HT1080 (cell line): Measurements from ENCODE around the gene ADARB1. TPM values are rescaled to one million over a fixed set of nuclear protein-coding genes. Genes with fewer than 3 reads are reported as not detected.

Experiments used
- DNase-seq: peaks from one replicate; pipeline ENCODE4 v3.0.0-alpha.2; 2015; ENCODE audit warnings: low read depth
- total RNA-seq: library from RNA; depleted of rRNA; stranded (reverse); fragments of >200 nt; shearing (Covaris generic); gene quantifications from 2 replicates; pipeline ENCODE4 v1.2.3, GENCODE V29; 2014

The ADARB1 gene
- total RNA-seq, 1 experiment from 2014 or later: 22.4 TPM

DNA sequence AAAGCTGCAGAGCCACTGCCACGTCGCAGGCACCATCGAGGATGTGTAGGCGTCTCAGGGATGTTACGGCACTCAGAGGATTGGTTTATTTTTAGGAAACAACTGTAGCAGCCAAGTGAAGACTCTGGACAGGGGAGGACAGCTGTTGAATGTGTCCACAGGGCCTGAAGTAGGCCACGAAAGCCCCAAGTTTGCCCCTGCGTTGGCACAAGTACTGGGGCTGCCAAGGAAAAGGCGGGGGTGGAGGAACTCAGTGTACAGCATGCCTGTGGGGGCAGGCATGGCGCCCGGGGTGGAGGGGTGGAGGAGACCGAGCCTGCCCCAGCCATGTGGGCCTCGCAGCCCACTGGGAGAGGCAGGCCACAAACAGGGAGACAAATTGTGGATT is 89.7 kb downstream of the ADARB1 start:
- no peak for DNase-seq

DNA sequence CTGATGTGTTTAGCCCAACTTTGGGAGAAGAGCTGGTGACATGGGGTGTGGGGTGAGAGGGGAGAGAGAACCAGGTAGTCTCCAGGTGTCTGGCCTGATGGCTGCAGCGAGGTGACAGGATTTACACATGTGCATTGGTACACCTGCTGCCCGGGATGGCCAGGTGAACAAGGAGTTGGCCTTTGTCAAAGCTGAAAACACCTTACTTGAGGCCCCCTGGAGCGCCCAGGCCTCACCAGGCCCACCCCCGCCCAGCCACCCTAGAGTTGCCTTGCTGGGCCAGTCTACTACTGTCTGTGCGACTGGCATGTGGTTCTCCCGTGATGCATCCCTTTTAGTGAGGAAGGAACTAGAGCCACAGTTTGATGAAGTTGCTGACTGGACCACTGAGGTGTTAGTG is 90.5 kb downstream of the ADARB1 start:
- DNase-seq: no peak

DNA sequence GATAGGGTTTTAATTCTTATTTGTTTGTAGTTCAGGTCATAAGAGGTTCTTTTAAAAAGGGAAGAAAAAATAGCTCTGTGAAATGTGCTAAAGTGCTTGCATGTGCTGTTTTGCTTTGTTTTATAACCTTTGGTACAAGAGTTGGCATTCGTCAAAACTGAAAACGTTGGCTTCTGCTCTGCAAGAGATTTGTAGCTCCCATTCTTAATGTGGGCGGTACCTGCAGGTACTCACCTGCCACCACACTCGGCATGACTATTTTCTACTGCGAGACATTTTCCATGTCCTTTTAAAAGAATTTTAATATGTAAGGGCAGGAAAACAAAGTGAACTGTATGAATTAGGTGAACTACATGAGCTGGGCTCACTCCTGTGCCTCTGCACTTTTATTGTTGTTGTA is 92.6 kb downstream of the ADARB1 start:
- DNase-seq: no peak

DNA sequence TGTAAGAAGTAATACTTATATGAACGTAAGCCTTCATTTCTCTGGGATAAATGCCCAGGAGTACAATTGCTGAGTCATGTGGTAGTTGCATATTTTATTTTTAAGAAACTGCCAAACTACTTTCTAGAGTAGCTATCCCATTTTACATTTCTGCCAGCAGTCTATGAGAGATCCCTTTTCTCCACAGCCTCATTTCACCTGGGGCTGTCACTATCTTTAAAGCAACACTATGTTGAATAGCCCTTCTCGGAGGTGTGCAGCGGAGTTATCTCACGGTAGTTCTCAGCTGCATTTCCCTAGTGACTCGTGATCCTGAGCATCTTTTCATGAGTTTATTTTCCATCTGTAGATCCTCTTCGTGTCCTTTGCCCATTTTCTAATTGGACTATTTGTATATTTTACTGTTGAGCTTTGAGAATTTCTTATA is 93.4 kb downstream of the ADARB1 start:
- DNase-seq: no peak

DNA sequence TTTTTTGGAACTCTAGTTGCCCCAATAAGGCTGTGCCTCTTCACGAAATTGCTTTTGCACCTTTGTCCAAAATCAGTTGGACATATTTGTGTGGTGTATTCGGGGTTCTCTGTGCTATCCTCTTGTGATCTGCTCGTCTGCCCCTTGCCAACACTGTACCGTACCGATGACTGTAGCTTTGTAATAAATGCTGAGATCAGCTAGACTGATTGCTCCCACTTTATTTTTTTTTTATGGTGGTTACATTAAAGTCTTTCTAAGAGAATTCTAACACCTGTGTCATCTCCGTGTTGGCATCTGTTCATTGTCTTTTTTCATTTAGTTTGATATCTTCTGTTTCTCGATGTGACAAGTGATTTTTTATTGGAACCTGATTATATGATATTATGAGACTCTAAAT is 94.1 kb downstream of the ADARB1 start:
- DNase-seq: no peak

DNA sequence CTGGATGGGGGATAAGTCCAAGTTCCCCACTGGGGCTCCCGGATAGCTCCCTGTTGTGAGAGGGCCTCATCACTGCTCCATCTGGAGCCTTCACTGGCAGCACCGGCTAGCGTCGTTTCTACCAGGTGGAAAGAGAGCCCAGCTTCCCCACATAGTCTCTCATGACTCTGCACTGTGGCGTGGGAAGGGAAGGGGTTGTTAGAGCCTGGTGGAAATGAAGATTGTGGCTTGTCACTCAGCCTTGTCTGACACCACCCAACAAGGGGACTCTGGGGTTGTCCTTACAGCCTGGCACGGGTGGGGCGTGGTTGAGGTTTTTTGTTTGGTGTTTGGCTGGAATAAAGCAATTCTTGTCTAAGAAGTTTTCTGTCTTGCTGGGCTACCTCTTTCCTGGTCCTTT is 94.6 kb downstream of the ADARB1 start:
- DNase-seq: no peak

DNA sequence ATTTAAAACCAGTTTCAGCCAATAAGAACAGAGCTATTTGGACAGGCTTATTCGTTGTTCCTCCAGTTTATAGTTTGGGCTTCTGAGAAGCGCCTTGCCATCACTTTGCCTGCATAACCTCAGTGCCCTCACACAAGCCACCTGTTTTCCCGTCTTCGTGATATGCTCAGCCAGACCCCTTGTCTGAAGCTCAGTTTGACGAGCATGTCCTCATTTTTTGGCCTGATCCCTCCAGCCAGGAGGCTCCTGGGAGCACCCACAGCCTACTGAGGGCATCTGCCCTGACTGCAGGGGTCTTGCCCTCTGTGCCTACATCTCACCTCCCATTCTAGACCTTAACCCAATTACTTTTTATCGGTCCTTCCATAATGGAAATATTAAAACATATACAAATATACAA is 95.3 kb downstream of the ADARB1 start:
- DNase-seq: no peak

DNA sequence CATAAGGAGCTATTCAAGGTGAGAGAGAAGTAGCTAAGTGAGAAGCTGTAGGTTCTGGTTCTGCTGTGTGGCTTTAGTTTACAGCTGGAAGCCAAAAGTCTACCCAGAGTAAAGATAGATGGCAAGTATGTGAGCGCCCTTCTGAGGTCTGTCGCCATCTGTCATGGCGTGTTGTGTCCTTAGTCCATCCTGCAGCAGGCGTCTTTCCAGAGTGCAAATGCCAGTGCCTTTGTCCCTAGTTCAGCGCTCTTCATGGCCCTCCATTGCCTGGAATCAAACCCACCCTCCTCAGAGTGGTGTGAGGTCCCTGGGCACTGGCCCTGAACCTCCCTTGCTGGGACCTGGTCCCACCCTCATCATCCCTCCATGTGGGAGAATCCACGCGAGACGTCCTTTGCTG is 96.6 kb downstream of the ADARB1 start:
- no peak for DNase-seq

DNA sequence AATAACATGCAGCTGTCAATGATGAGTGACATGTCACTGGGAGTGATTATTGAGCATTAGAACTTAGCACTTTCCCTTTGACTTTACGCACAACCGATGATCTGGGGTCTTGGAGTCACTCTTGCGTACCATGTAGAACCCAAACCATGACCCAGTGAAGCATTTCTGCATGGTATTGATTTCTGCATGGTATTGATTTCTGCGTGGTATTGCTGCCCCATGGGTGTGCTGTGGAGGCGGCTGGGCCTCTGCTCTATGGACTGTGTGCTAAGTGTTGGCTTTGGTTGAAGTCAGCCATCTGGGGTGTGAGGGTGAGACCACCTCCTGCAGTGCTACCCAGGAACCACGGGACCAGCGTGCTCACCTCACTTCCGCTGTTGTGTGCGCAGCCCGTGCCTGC is 98.0 kb downstream of the ADARB1 start:
- no peak for DNase-seq

DNA sequence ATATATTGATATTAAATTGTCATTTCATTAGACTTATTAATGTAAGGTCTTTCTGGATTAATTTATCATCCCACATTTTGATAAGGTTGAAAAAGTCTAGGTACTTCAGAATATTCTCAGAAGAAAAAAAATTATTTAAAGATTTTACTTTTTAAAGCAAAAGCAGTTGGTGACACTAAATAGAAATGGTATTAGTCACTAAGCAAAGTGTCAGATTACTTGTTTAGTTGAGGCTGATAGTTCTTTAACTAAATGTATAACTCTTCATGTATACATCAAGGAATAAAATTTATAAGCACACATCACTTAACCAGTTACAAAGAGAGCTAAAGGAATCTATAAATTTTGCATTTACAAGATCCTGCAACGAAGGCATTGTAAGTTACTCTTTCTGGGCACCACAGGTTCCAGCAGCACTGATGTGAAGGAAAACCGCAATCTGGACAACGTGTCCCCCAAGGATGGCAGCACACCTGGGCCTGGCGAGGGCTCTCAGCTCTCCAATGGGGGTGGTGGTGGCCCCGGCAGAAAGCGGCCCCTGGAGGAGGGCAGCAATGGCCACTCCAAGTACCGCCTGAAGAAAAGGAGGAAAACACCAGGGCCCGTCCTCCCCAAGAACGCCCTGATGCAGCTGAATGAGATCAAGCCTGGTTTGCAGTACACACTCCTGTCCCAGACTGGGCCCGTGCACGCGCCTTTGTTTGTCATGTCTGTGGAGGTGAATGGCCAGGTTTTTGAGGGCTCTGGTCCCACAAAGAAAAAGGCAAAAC is 101.1 kb downstream of the ADARB1 start:
- DNase-seq: no peak

DNA sequence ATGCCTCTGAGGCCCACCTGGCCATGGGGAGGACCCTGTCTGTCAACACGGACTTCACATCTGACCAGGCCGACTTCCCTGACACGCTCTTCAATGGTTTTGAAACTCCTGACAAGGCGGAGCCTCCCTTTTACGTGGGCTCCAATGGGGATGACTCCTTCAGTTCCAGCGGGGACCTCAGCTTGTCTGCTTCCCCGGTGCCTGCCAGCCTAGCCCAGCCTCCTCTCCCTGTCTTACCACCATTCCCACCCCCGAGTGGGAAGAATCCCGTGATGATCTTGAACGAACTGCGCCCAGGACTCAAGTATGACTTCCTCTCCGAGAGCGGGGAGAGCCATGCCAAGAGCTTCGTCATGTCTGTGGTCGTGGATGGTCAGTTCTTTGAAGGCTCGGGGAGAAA is 101.8 kb downstream of the ADARB1 start:
- no peak for DNase-seq

DNA sequence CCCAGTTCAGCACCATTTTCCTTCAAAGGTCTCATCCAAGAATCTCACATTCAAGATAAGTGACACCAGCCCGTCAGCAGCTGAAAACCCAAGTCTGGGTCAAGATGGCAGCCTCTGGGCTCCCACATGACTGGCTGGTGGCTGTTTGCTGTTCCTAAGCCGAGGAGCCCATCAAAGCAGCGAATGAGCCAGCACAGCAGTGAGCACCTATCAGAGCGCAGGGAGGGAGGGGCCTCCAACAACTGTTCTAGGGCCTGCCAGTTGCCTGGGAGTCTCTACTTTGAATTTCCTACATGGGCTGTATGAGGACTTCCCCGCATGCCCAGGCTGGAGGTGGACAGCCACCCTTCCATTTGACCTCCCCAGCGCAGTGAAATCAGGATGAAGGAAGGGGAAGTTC is 102.7 kb downstream of the ADARB1 start:
- no peak for DNase-seq

DNA sequence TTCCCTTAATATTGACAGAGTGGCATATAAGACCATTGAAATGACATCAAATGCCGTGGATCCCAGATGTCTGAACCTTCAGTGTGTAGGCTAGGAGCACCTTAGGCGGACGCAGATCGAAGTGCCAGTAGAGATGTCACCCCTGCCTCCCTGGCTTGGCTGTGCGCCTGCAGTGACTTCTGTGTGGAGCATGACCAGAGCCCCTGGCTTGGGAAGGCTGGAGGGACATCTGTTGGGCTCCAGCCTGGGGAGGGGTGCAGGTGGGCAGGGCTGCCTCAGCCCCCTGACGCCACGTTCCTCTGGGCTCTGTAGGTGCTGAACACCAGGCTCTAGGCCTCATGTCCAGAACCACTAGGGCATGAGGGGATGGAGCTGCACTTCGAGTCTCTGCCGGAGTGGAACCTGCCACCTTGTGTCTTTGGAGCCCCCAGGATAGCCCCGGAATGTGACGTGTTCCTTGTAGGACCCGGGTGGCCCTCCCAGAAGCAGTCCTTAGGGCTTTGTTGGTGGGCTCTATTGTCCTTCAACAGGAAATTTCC is 103.8 kb downstream of the ADARB1 start:
- no peak for DNase-seq

DNA sequence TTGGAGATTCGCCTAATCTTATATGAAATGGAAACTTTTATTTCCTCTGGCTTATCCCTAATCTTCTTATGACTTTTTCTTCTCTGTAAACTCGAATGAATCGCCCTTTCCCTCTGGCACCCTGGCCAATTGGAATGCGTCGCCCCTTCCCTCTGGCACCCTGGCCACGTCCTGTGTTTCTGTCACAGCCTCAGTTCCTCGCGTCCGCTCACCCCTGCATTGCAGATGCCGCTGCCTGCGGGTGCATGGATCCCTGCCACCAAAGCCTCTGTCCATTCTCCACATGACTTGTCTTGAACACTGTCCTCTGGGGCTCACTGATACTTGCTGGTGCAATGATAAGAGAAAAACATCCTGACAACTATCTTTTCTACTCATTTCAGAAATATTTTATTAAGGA is 104.6 kb downstream of the ADARB1 start:
- no peak for DNase-seq

DNA sequence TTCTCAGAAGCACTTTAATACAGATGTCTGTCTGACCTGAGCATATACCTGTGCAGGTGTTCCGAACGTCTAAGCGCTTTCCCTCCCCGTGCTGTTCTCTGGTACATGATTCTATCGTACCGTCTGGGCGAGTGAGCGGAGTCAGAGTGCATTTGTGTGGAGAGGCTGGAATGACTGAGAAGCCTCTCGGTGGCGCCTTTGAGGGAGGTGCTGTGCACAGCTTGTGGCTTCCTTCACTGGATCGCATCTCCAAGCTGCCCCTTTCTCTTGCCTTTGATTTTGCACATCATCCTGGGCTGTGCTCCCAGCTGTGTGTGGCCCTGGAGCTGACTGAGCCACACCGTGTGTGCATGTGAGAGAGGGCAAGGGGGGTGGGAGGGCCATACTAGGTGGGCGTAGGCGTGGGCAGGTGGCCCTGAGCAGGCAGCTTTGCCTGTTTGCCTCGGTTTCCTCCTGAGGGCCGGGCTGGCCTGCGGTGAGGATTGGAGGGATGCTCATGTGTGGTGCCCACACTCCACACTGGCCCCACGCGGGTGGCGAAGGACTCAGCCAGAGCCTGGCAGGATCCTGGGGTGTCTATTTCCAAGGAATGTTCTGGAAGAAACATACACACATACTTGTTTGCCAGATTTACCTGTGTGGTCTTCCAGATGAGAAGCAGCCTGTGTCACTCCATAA is 105.3 kb downstream of the ADARB1 start:
- no peak for DNase-seq

DNA sequence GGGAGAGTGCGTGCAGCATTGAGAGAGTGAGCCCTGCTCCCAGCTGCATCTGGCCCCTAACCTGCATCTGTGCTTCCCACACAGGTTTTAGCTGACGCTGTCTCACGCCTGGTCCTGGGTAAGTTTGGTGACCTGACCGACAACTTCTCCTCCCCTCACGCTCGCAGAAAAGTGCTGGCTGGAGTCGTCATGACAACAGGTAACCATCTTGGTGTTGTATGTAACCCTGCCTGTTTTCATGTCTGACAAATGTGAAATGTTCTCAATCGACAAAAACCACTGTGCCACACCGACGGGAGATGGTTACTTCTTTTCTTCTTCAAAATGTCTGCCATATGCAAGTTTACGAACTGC is 105.8 kb downstream of the ADARB1 start:
- no peak for DNase-seq

DNA sequence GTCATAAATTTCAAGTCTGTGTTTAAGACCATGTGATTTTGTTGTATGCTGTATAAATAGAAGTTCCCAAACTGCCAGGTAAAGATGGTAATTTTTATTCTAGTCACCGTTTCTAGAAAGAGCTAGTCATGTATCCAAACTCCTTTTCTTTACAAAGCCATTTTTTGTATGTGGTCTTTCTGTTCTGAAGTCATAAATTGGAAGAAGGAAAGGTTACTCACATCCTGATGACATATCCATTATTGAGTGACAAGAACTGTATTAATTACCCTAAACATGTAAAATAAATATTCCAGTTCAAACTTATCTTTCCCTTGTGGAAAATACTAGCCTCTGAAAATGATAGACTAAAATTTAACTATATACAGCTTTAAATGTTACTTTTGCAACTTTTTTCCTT is 108.6 kb downstream of the ADARB1 start:
- no peak for DNase-seq

DNA sequence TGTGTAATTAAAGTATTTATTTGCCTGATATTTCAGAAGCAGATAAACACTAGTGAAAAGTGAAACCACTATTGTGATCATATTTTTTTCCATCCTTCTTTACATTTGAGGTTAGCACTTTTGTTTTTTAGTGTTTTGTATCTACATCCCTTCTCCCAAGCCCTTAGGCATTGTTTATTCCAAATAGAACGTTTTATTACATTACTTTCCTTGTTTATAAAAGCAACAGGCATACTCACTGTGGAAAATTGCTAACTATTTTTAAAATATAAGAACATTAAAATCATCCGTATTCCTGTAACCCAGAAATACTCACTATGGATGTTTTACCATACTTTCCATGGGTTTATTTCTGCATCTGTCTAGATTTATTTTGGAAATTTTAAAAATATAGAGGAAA is 109.5 kb downstream of the ADARB1 start:
- DNase-seq: no peak

DNA sequence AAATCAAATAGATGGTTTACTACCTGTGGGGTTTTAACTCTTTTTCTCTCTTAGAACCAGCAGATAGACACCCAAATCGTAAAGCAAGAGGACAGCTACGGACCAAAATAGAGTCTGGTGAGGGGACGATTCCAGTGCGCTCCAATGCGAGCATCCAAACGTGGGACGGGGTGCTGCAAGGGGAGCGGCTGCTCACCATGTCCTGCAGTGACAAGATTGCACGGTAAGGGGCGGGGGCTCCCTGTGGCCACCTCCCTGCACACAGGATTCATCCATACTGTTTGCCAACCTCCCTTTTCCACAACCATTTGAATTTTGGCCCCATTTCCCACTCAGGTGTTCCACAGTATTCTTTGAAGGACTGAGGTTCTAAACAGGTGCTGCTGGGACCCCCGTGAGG is 110.5 kb downstream of the ADARB1 start:
- no peak for DNase-seq

DNA sequence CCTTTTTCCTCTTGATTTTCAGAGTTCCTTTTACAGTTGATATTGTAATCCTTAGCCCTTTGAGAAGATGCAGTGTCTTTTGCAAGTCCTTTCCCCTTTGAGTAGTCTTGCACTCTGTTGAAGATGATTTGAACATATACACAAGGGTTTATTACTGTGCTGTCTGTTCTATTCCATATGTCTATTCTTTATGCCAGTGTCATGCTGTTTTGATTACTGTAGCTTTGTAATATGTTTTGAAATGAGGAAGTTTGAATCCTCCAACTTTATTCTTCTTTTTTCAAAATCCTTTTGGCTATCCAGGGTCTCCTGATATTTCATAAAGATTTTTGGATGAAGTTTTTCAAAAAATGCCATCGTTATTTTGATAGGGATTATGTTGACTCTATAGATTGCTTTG is 112.3 kb downstream of the ADARB1 start:
- no peak for DNase-seq

DNA sequence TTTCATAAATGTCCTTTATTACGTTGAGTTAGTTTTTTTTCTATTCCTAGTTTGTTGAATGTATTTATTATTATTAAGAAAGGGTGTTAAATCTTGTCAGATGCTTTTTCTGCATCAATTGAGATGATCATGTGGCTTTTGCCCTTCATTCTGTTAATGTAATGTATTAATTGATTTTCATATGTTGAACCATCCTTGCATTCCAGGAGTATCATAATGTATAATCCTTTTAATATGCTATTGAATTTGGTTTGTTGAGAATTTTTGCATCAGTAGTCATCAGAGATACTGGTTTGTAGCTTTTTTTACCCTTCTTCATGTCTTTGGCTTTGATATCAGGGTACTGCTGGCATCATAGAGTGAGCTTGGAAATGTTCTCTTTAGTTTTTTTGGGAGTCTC is 113.3 kb downstream of the ADARB1 start:
- no peak for DNase-seq

DNA sequence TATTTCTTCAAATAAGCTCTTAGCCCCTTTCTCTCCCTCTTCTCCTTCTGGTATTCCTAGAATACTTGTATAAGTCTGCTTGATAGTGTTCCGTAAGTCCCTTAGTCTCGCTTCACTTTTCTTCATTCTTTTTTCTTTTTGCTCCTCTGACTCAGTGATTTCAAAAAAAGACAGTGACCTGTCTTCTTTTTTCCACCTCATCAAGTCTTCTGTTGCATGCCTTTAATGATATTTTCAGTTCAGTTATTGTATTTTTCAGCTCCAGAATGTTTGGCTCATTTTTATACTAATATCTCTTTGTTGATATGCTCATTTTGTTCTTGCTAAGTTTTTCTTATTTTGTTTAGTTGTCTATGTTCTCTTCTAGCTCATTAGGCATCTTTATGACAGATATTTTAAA is 115.6 kb downstream of the ADARB1 start:
- DNase-seq: no peak

DNA sequence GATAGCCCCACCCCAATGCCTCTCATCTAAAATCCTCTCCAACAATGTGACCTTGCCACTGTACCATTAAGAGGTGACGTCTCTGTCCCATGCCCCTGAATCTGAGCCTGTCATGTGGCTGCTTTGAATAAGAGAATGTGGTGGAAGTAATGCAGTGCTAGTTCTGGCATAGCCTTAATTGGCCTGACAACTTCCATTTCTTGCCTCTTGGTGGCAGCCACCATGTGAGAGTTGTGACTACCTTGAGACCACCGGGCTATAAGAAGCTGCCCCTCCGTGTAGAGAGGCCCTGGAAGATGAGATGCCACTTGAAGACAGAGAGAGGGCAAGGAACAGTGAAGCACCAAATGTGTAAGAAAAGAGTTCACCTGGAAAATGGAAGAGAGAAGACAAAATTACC is 118.0 kb downstream of the ADARB1 start:
- no peak for DNase-seq
